DOHH2 (cell line): ENCODE data around the gene SOX18.

Experiments used
- H3F3A ChIP-seq: fragments of 200-600 bp; sonication (generic), shearing (Covaris generic); 2 replicates; pipeline ENCODE4 v1.6.0; 2016; ENCODE audit warnings: antibody characterized with exemption, mild to moderate bottlenecking; ENCODE audit not compliant: control insufficient read depth, insufficient read depth
- H3K27ac ChIP-seq: fragments of 200-600 bp; sonication (generic); 2 replicates; pipeline ENCODE4 v1.5.1; 2014; ENCODE audit warnings: low read depth, mild to moderate bottlenecking, low read length, moderate library complexity
- H3K27me3 ChIP-seq: fragments of 200-600 bp; sonication (generic); 2 replicates; pipeline ENCODE4 v1.6.1; 2014; ENCODE audit warnings: mild to moderate bottlenecking, low read length, mixed read lengths; ENCODE audit not compliant: control insufficient read depth
- H3K36me3 ChIP-seq: fragments of 200-600 bp; sonication (generic); 2 replicates; pipeline ENCODE4 v1.6.1; 2014; ENCODE audit warnings: mild to moderate bottlenecking, low read length, moderate library complexity, mixed read lengths; ENCODE audit not compliant: control insufficient read depth
- H3K4me1 ChIP-seq: fragments of 200-600 bp; sonication (generic); 2 replicates; pipeline ENCODE4 v1.6.1; 2014; ENCODE audit warnings: mild to moderate bottlenecking, low read length, mixed read lengths; ENCODE audit not compliant: control insufficient read depth
- H3K4me2 ChIP-seq: fragments of 200-600 bp; sonication (generic); 2 replicates; pipeline ENCODE4 v1.6.0; 2014; ENCODE audit warnings: mild to moderate bottlenecking, low read length, moderate library complexity
- H3K4me3 ChIP-seq: fragments of 200-600 bp; sonication (generic); 2 replicates; pipeline ENCODE4 v1.5.1; 2014; ENCODE audit warnings: mild to moderate bottlenecking, low read length, mixed read lengths
- H3K79me2 ChIP-seq: fragments of 200-600 bp; sonication (generic); 2 replicates; pipeline ENCODE4 v1.6.1; 2014; ENCODE audit warnings: mild to moderate bottlenecking, low read length, mixed read lengths; ENCODE audit not compliant: control insufficient read depth
- H3K9me2 ChIP-seq: fragments of 200-600 bp; sonication (generic); replicated peaks from 2 replicates; pipeline ENCODE4 v1.6.1; 2014; ENCODE audit warnings: mild to moderate bottlenecking, low read length, mixed read lengths; ENCODE audit not compliant: control insufficient read depth
- H3K9me3 ChIP-seq: fragments of 200-600 bp; sonication (generic); 2 replicates; pipeline ENCODE4 v1.6.1; 2014; ENCODE audit warnings: antibody characterized with exemption, low read length, mixed read lengths; ENCODE audit not compliant: control insufficient read depth, insufficient read depth
- H4K20me1 ChIP-seq: fragments of 200-600 bp; sonication (generic); 2 replicates; pipeline ENCODE4 v1.6.0; 2014; ENCODE audit warnings: low read depth, mild to moderate bottlenecking, antibody characterized with exemption, low read length, moderate library complexity; ENCODE audit not compliant: control insufficient read depth, insufficient read depth
- CTCF ChIP-seq: fragments of 200-600 bp; sonication (generic); IDR thresholded peaks from one replicate; pipeline ENCODE4 v1.5.1; 2014; ENCODE audit warnings: antibody characterized with exemption, mild to moderate bottlenecking, low read depth, low read length; ENCODE audit not compliant: poor library complexity, severe bottlenecking
- EZH2phosphoT487 ChIP-seq: fragments of 200-600 bp; sonication (generic); IDR thresholded peaks from 2 replicates; pipeline ENCODE4 v1.6.1; 2017; ENCODE audit warnings: borderline replicate concordance, mild to moderate bottlenecking, antibody characterized with exemption, low read length, moderate library complexity, mixed read lengths

SOX18 gene

GRCh38 chr20:64033981-64034493 is 15.4 kb downstream of the SOX18 start:
- H3K9me3 ChIP-seq, result no peaks in the 10 kb centered on the region
- no peaks in the 10 kb centered on the region for H4K20me1 ChIP-seq
- H3K79me2 ChIP-seq, result no peaks in the 10 kb centered on the region
- no peak overlapping the region for H3K27ac ChIP-seq
- H3K4me3 ChIP-seq, result no peak overlapping the region
- TF ChIP-seq CTCF (no peak), EZH2phosphoT487 (no peak)
- no peak overlapping the region for H3K4me2 ChIP-seq
- H3K36me3 ChIP-seq, result peaks cover 54% of the 10 kb centered on the region
- H3K27me3 ChIP-seq, result no peaks in the 10 kb centered on the region
- peaks cover 7% of the 10 kb centered on the region; the same call in 1 of the 2 replicates for H3F3A ChIP-seq
- H3K4me1 ChIP-seq, result peaks cover 42% of the 10 kb centered on the region
- H3K9me2 ChIP-seq, result no peaks in the 10 kb centered on the region

- H3K4me2 ChIP-seq, result no peak overlapping the region
- TF ChIP-seq EZH2phosphoT487 (no peak), CTCF (no peak)
- no peaks in the 10 kb centered on the region for H3K9me2 ChIP-seq
- H3K36me3 ChIP-seq, result peaks cover 61% of the 10 kb centered on the region
- H3K9me3 ChIP-seq, result no peaks in the 10 kb centered on the region
- H3K4me3 ChIP-seq, result no peak overlapping the region
- peaks cover 7% of the 10 kb centered on the region; the same call in 1 of the 2 replicates for H3F3A ChIP-seq
- H3K79me2 ChIP-seq, result no peaks in the 10 kb centered on the region
- no peak overlapping the region for H3K27ac ChIP-seq
- H4K20me1 ChIP-seq, result no peaks in the 10 kb centered on the region
- H3K27me3 ChIP-seq, result no peaks in the 10 kb centered on the region
- H3K4me1 ChIP-seq, result peaks cover 31% of the 10 kb centered on the region
Observed at GRCh38 chr20:64032706-64033624, 16.5 kb downstream of the SOX18 start.

- Histone ChIP-seq H3K4me3 (no peak overlapping the region), H3K4me1 (peaks cover 20% of the 10 kb centered on the region), H3K36me3 (peaks cover 72% of the 10 kb centered on the region), H3K27me3 (no peaks in the 10 kb centered on the region), H3K27ac (no peak overlapping the region), H3K4me2 (no peak overlapping the region), H3K79me2 (no peaks in the 10 kb centered on the region), H3K9me2 (no peaks in the 10 kb centered on the region), H3F3A (peaks cover 7% of the 10 kb centered on the region; the same call in 1 of the 2 replicates), H3K9me3 (no peaks in the 10 kb centered on the region), H4K20me1 (no peaks in the 10 kb centered on the region)
- TF ChIP-seq EZH2phosphoT487, result no peak
- no peak for TF ChIP-seq CTCF
Observed at GRCh38 chr20:64031822-64032314, 17.6 kb downstream of the SOX18 start.
